Measurements from ENCODE around the gene ZNF654. TPM values are rescaled to one million over a fixed set of nuclear protein-coding genes. Genes with fewer than 3 reads are reported as not detected.
"Not testable (repeated sequence)": the region's sequence is repeated elsewhere in the genome, so short reads cannot be mapped to it uniquely, and the experiment has no call there.

The ZNF654 gene
- polyA plus RNA-seq, 10 donors, result 8.1 to 14.9 (median 11.8) TPM

DNA sequence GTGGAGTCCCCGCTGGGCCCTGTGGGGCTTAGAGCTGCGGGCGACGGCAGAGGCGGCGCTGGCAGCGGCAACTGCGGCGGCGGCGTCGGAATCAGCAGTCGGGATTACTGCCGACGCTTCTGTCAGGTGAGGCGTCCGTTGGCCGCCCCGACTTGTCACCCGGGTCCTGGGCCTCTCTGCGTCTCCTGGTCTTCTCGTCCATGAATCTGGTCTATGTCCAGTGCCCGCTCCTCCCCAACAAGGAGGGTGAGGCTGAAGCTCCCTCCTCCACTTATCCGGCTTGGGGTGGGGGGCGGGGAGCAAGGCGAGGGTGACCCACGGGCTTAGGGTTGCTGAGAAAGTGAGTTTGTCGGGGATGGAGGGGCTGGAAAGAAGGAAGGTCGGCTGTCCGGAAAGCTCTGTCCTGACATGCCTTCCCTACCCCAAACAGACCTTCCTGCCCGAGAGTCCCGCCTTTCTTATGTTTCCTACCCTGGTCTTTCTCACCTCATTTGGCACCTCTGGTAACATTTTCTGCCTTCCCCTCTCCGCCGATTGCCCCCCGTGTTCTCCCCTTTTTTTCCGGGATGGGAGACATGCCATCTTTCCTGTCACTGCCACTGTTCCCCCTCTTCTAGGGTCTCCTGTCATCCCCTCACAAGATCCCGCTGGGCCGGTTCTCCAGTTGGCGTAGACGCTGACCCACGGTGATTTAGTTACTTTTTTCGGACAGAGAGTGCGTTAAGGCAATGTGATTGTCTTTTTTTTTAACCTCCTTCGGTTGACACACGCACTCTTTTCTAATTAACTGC, 520 bp downstream of the ZNF654 start:
- DNase-seq, result peak in 2 of 3 donors; percentile 28 to 30

DNA sequence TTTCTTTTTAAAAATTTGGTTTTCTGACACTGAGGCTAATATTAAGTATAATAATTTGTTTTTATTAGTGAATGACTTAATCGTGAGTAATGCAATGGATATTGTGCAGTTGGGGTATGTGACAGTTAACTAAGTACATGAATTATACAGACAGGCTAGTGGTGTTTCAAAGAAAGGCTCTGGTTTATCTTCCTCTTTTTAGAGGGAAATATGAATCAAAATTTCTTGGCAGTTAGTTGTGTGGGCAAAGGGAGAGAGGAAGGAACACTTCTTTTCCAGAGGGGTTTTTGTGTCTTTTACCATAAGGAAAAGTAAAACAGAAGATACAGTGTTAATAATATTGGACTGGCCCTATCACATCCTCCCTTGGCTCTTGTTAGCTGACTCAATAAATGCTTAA, 2.7 kb downstream of the ZNF654 start:
- no peak for DNase-seq

- DNase-seq, result no peak
Observed at GRCh38 chr3:88075072-88075471, 16.0 kb downstream of the ZNF654 start.

GRCh38 chr3:88075497-88075896, 16.4 kb downstream of the ZNF654 start:
- DNase-seq, result no peak

- no peak for DNase-seq
Observed at GRCh38 chr3:88076712-88077111, 17.7 kb downstream of the ZNF654 start.

DNA sequence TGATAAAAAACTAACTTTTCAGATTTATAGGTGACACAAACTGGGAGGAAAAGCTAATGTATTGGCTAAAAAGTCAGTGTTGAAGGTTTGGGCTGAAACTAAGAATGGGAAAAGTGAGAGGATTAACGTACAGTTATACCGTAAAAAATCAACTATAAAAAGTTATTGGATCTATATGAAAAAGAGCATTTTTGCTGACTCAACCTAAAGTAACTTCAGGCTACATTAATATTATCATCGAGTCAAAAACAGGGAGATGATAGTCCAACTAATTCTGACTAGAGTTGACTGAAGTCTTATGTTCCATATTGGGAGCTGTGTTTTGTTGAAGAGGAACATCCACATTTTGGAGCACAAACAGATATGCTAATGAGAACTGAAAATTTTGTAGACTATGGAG, 19.9 kb downstream of the ZNF654 start:
- DNase-seq, result no peak

DNA sequence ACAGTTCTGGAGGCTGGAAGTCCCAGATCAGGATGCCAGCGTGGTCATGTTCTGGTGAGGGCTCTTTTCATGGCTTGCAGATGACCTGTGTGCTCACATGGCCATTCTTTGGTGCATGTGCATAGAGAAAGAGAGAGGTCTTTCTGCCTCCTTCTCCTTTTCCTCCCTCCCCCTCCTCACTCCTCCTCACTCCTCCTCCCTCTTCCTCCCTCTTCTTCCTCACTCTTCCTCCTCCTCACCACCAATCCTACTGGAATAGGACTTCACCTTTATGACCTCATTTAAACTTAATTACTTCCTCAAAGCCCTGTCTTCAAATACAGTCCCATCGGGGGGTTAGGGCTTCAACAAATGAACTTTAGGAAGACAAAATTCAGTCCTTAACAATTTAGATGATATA, 23.8 kb downstream of the ZNF654 start:
- no peak for DNase-seq

DNA sequence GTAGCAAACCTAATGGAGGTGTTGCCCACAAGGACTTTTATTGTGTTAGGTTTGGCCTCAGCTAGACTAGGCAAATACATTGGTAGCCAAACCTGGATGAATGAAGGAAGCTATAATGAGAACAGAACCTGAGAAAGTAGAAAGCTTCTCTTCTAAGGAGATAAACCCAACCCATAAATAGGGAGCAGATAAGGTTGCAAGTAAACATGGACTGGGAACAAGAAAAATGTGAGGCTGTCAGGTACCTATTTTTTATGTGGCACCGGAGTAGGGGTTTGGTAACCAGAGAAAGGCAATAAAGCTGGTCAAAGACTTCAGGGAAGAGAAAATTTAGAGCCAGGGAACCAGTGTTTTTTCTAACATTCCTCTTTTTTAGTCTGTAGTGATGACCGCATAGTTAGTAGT, 25.0 kb downstream of the ZNF654 start:
- no peak for DNase-seq

DNA sequence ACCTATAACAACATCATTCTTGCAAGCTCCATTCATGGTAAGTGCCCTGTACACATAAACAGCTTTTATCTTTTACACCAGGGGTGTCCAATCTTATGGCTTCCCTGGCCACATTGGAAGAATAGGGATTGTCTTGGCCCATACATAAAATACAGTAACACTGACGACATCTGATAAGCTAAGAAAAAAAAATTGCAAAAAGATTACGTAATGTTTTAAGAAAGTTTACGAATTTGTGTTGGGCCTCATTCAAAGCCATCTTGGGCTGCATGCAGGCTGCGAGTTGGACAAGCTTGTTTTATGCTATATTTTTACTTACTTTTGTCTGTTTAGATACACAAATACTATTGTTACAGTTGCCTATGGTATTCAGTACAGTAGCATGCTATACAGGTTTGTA, 31.6 kb downstream of the ZNF654 start:
- DNase-seq, result no peak

DNA sequence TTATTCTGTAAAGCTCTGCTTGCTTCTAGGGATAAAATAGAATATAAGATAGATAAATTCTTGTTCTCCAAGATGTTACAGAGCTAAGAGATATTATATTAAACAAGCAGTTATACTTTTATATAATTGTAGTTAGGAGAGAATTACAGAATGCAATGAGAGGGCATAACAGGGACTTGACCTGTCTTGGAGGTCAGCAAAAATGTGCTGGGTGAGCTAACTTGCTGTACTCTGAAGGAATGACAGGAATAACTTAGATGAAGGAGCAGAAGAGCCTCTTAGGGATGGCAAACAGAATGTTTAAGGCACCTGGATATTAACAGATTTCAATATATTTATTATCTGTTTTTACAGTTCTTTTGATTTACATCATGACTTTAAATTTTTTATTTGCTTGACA, 33.2 kb downstream of the ZNF654 start:
- no peak for DNase-seq

- no peak for DNase-seq
Observed at GRCh38 chr3:88093266-88093665, 34.2 kb downstream of the ZNF654 start.

DNA sequence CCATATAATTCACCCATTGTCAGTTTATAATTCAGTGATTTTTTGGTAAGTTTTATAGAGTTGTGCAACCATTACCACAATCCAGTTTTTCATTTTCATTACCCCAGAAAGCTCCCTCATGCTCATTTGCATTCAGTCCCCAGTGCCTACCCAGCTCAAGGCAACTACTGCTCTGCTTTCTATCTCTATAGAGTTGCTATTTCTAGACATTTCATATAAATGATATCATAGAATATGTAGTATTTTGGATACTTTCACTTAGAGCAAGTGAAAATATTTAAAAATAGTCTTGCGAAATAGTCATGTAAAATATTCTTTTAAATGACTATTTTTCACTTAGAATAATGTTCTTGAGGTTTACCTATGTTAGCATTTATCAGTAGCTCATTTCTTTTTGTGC, 42.1 kb downstream of the ZNF654 start:
- DNase-seq, result no peak

DNA sequence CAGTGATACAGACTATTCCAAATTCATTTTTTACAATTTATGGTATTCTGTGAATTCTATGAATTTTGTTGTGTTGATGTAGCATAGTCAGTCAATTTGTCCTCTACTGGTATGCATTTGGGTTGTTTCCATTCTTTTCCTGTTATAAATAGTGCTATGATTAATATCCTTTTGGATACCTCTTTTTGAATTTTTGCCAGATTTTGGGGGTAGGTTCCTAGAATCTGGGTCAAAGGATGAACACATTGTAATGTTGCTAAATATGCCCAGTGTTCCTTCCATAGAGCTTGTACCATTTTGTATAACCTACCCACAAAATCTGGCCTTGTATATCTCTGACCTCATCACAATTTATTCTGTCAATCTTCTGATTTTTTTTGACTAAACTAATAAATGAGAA, 46.3 kb downstream of the ZNF654 start:
- DNase-seq, result peak in 1 of 3 donors; percentile 3

- no peak for DNase-seq
Observed at GRCh38 chr3:88112289-88112688, 53.2 kb downstream of the ZNF654 start.

- DNase-seq, result peak; percentile 51 to 75 (median 64)
Observed at GRCh38 chr3:88113311-88114162, 54.5 kb downstream of the ZNF654 start.

GRCh38 chr3:88114878-88115549, 56.0 kb downstream of the ZNF654 start:
- DNase-seq, result no peak

DNA sequence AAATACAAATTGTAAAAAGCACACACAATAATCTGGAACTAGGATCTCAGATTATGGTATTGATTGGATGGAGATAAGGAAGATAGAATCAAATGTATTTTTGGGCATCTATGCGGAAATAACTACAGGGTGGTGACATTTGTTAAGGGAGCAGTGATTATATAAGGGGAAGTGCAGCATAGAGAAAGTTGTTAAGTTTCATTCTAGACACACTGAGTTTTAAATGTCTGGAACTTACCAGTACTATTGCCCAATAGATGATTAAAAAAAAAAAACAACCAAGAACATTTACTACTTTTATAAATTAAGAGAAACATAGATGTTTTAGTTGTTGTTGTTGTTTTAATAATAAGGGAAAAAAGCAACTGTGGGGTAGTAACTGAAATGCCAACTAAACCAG, 58.6 kb downstream of the ZNF654 start:
- DNase-seq, result no peak

- not testable (repeated sequence) for DNase-seq
Observed at GRCh38 chr3:88118603-88119002, 59.5 kb downstream of the ZNF654 start.

DNA sequence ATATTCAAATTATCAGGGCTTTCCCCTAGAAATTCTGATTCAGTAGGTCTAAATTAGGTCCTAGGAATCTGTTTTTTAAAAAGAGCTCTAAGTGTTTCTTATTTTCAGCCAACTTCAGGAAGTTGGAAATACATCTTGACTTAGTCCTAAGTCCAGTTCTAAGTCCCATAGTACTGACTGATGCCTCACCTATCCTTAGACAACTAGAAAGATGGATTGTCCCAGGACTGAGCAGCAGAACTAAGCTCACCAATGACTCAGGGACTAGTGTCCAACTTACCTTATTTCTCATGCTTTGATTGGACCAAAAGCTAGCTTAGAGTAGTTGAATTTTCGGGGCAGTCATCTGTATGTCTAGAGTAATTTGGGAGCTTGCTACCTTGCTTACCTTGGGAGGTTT, 64.5 kb downstream of the ZNF654 start:
- no peak for DNase-seq

- DNase-seq, result no peak
Observed at GRCh38 chr3:88131695-88132094, 72.6 kb downstream of the ZNF654 start.

- DNase-seq, result no peak
Observed at GRCh38 chr3:88132894-88133293, 73.8 kb downstream of the ZNF654 start.

GRCh38 chr3:88133711-88134263, 74.7 kb downstream of the ZNF654 start:
- DNase-seq, result no peak

Data from muscle of back (tissue), 11 donors.